GM19455 (cell line): ENCODE data around the gene MET.
"Not testable (repeated sequence)": the region's sequence is repeated elsewhere in the genome, so short reads cannot be mapped to it uniquely, and the experiment has no call there.

Experiments used
- ATAC-seq: cut with Tn5 transposase; IDR thresholded peaks from one replicate; pipeline ENCODE4 v1.9.1; 2021; ENCODE audit not compliant: unreplicated experiment

Gene MET

DNA sequence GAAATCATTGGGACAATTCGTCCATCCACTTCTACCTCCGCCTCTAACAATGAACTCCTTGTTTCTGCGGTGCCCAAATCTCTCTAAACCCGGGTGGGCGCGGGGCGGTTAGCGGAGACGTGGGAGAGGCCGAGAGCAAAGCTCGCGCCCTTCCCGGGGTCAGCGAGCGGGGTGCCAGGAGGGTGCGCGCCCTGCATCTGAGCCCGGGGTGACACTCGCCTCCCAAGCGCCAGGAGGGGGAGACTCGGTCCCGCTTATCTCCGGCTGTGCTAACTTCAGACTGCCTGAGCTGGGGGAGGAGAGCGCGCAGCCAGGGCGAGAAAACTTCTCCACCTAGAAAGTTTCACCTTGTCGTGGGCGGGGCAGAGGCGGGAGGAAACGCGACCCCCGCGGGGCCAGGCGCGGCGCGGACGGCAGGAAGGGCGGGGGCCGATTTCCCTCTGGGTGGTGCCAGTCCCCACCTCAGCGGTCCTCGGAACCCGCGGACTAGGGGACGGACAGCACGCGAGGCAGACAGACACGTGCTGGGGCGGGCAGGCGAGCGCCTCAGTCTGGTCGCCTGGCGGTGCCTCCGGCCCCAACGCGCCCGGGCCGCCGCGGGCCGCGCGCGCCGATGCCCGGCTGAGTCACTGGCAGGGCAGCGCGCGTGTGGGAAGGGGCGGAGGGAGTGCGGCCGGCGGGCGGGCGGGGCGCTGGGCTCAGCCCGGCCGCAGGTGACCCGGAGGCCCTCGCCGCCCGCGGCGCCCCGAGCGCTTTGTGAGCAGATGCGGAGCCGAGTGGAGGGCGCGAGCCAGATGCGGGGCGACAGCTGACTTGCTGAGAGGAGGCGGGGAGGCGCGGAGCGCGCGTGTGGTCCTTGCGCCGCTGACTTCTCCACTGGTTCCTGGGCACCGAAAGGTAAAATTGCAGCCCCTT lies at the start of gene MET:
MET (plus strand) TSS at position 516 of the 915 bp plus-strand sequence. CDS start 26,889 bp downstream, outside the sequence.
- peak; percentile 90 for ATAC-seq

DNA sequence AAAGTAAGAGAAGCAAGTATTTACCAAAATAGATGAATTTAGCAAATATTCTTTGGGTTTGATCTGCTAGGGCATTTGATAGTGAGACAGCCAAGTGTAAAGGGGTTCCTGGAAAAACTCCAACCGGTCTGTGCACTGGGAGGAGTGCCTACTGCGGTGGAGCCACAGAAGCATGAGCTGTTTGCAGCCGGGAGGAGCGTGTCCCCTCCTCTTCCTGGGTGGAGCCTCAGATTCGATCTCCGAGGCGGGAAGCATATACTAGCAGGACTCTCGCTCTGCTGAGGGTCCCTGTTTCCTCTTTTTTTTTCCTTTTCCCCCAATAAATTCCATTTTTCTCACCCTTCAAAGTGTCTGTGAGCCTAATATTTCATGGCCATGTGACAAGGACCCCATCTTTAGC lies 45.1 kb upstream of the MET start:
- no peak for ATAC-seq

DNA sequence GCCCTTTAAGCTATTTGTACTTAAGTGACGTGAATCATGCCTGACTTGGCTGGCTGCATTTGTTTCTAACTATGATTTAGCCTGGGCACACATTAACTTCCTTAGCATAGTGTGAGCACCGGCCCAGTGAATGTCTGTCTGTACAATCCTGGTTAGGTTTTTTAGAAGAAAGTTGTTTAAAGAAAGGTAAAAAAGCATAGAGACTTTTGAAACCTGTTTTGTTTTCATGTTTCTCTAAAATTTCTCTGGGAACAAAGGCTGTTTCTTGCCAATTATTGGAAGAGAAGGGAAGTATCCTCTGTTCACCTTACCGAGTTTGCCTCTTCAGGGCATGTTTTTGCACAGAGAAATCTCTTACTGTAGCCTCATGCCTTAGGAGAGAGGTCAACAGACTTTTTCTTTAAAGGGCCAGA lies 42.9 kb upstream of the MET start:
- ATAC-seq: no peak

DNA sequence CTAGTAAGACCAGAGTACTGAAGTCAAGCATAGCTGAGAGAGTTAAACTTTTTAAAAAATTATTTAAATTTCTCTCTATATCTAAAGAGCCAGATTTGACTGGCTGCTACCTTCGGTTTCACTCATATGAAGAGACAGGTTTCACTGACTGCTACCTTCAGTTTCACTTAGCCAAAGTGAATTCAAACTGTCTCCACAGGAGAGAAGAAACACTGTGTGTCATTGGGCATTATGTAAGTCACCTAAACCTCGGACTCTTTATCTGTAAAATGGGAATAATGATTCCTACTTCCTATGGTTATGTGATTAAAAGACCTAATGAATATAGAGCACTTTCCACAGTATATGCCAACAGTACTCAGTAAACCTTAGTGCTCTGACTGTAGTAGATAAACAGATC lies 41.6 kb upstream of the MET start:
- peak; percentile 93 for ATAC-seq

DNA sequence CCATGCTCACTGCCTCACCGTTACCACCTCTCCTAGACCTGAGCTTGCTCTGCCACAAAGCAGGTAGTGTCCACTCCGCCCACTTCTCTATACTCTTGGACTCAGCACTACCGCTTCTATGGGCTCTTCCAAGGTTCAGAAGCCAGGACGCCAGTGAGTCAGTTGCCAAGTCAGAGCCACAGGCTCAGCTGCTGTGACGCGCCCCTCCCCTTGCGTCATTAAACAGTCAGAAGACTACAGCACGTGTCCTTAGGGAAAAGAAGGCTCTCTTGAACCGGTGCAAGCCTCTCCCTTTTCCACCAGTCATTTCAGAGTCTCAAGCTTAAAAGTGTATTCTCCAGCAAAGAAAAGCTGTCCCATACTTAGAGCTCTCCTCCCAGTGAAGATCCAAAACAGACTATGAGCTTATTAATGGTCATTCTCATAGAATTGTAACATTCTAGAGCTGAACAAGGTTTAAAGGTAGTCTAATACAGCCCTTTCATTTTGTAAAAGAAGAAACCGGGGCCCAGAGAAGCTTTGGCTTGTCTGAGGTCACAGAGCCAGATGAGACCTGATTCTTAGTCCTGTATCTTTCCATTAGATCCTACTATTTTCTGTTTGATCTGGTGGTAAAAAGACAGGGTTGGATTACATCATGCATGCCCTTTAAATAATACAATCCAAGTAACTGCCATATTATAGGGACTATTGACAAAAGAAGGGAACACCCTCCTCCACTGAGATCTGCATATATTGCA lies 40.9 kb upstream of the MET start:
- peak; percentile 39 for ATAC-seq

DNA sequence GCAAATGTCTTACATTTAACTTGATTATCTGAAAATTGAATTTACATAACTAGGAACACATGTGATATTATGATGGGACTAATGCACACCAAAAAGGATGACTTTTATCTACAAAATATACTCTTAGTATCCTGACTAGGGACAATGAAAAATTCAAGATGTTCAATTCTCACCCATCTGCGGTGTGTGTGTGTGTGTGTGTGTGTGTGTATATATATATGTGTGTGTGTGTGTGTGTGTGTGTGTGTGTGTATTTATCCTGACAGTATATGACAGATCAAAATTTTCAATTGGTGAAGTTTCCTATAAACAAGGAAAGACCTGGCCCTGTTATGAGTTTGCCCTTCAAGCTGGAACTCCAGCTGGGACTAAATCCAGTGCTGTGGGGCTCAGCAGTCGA lies 40.3 kb upstream of the MET start:
- ATAC-seq: no peak

DNA sequence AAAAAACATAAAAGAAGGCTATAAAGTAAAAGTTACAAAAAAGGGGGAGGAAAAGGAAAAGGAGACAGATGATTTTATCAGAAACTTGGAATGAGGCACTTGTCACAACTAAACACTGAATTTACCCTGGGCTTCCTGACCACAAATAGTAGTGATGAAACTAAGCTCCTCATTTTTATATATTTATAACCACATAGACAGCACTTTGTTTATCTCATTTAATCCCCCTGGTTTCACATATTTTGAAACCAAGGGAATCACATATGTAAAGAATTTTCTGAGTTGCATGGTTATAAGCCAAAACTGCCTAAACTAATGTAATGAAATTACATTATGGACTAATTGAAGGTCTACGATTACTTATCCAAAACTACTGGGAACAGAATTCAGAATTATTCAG lies 39.6 kb upstream of the MET start:
- no peak for ATAC-seq

DNA sequence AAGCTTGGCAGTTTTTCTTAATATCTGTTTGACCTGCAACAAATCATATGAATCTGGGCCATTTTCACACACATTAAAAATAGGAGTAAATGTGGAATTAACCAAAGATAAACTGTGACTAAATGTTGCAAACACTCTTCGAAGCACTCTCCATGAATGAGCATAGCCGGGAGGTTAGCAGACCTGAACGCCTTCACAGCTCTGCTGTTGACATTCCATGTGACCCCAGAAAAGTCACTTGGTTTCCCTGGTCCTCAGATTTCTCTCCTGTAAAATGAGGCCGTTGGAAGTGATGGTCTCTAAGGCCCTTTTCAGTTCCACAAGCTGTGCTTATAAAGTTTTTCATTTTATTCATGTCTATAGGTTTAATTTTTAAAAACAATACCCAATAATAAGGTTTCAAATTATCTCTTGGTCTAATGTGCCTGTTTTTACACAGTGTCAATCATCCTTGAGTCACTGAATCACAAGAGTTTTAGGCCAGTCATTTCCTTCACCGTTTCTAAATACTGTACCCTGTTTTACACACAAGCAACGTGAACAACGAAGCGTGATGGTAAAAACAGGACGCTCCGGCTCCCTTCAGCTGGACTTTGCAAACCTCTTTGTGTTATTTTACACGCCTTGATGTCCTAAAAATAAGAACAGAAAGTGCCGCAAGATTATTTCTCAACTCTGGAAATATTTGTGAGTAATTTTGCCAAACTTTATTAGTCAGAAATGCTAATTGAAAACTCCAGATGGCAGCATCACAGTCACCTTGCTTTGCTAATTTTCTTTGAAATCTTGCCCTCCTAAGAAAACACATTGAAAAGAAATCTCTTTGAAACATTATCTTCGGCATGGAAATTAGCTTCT lies 38.6 kb upstream of the MET start:
- peak; percentile 39 for ATAC-seq

DNA sequence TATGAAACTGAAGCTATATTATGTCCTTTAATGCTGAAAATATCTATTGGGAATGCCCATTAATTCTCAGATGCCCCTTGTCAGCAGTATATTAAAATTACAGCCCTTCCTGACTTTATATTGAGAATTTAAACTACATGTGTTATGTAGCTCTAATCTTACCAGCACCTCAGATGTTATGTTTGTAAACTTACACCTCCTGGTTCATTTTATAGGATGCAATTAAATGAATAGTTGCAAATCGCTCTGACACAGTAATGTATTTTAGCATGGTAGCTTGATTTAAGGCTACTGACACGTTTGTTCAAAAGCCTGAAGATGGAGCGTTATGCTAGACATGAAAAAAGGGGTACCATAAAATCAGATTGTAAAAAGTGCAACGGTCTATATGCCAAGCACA lies 35.0 kb upstream of the MET start:
- ATAC-seq: no peak

DNA sequence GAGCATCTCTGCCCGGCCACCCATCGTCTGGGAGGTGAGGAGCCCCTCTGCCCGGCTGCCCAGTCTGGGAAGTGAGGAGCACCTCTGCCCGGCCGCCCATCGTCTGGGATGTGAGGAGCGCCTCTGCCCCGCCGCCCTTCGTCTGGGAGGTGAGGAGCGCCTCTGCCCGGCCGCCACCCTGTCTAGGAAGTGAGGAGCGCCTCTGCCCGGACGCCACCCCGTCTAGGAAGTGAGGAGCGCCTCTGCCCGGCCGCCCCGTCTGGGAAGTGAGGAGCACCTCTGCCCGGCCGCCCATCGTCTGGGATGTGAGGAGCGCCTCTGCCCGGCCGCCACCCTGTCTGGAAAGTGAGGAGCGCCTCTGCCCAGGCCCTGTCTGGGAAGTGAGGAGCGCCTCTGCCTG lies 33.4 kb upstream of the MET start:
- not testable (repeated sequence) for ATAC-seq

DNA sequence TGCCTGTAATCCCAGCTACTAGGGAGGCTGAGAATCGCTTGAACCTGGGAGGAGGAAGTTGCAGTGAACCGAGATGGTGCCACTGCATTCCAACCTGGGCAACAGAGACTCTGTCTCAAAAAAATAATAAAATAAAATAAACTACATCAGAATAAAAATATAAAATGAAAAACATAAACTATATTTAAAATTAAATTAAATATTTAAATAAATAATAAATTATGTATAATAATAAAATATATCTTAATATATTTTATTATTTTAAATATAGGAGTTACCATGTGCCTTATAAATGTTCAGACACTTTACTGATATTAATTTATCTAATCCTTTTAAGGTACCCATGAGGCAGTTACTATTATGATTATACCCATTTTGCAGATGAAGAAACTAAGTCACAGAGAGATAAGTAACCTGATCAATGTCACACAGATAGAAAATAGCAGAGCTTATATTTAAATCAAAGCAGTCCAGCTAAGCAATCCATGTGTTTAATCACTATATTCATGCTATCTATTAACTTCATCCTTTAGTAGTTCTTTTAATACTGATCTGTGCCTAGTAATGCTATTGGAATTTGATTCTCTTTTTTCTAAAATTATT lies 30.3 kb upstream of the MET start:
- ATAC-seq: no peak

DNA sequence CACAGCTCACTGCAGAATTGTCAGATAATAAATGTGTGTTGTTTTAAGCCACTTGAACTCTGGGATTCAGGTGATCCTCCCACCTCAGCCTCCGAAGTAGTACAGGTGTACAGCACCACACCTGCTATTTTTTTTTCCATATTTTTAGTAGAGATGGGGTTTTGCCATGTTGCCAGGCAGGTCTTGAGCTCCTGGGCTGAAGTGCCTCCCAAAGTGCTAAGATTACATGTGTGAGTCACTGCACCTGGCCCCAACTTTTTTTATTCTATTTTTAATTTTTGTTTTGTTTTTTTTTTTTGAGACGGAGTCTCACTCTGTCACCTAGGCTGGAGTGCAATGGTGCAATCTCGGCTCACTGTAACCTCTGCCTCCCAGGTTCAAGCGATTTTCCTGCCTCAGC lies 28.8 kb upstream of the MET start:
- ATAC-seq: not testable (repeated sequence)

DNA sequence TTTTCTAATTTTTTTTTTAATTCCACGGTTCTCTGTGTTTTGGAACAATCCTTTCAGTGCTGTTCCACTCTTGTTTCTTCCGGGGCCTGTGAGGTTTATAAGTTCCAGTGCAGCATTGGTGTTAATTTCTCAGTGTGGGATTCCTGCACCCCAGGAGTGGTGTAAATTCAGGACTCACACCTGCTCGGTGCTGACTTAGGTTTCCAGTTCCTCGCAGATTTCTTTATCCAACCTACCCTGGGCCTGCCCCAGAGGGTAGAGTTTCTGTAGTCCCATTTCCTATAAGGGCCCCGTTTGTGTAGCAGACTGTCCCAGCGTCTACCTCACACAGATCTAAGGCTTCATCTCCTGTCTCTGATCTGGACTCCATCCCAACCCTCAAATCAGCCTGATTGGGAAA lies 27.4 kb upstream of the MET start:
- ATAC-seq: no peak

DNA sequence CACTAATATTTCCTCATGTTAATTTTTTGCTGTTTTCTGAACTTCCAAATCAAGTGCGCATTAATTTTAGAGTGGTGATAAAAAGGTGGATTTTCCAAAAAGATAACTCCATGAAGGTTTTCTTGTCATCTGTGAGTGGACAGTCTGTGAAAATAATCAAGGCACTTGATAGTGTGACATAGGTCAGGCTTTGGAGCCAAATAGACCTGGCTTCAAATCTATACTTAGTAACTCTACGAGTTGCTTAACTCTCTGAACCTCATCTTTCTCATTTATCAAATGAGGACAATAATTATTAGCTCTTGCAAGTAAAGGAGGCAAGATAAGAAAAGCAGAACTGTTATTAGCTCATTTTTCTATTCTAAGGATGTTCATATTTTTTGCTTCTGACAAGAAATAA lies 24.7 kb upstream of the MET start:
- ATAC-seq: no peak

DNA sequence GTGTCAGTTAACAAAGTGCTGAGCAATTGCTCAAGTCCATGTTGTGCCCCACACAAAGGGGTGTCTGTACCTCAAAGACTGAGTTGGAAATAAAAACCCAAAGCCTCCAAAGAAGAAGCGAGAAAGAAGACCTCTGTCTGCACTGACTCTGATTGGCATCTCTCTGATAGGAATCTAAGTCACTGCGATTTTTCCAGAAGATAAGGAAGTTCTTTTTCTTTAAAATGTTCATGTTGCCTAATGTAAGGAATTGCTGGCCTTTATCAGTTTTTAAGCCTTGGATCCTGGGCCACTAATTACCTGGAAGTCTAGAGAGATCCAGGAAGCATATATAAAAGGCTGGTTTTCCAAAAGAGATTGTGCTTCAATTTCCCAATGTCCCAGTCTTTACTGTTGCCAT lies 24.1 kb upstream of the MET start:
- ATAC-seq: no peak

DNA sequence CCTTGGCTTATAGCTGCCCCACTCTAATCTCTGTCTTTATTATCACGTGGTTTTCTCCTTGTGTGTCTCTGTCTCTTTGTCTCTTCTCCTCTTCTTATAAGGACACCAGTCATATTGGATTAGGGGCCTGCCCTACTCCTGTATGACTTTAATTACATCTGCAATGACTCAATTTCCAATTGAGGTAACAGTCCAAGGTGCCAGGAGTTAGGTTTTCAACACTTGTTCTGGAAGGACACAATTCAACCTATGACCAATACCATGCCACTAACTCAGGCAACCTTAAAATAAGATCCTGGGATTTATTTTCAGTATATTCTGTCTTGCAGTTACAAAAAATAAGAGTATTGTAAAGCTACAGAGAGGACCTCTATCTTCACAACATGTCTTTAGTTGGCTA lies 21.6 kb upstream of the MET start:
- no peak for ATAC-seq

DNA sequence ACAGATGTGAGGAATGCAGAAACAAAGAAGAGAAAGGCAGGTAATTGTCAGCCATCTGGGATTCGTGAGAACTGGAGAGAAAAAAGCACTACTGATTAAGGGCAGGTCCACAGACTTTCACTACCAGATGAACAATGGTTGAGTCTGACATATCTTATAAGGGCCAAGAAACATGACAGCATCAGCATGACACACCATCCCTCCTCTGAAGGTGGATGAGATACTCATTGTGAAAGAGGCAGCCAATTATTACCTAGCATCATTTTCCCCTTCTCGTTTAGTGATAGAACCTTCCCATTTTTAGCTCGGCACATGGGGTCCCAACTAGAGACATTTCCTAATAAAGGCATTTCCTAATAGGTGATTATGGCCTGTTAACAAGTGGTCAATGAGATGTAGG lies 19.2 kb upstream of the MET start:
- ATAC-seq: no peak

DNA sequence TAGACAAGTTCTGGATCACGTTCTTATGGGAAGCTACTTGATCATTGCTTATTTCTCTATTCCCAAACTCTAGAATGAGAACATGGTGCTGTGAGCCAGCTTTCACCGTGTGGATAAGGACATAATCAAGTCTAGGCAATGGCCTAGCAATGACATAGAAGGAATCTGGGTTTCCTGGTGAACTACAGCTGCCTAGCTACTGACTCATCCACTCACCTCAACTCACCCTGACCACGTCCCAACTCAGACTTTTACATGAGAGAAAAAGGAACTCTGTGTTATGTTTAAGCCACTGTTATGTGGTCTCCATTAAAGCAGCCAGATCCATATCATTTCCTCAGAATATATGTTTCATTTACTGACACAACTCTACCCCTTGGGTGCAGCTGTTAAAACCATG lies 18.8 kb upstream of the MET start:
- no peak for ATAC-seq

DNA sequence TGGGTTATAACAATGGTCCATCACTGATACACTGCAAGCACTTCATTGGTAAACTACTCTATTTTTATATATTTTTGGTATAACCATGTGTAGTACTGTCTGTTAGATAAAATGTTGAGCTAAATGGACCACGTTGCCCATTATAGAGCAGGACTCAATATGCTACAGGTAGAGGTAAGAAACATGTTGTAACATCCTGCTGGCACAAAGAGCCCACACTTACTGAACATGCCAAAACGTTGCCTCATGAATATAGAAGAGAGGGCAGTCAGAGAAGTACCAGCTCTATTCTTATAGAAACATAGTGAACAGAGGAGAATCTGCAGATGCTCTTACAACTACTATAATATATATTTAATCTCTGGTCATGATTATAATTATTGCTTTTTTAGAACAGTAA lies 18.4 kb upstream of the MET start:
- no peak for ATAC-seq

DNA sequence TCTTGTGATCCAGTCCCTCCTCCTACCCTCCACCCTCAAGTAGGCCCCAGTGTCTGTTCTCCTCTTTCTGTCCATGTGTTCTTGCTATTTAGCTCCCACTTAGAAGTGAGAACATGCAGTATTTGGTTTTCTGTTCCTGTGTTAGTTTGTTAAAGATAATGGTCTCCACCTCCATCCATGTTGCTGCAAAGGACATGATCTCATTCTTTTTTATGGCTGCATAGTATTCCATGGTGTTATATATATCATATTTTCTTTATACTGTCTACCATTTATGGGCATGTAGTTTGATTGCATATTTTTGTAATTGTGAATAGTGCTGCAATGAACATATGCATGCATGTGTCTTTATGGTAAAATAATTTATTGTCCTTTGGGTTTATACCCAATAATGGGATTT lies 12.7 kb upstream of the MET start:
- ATAC-seq: not testable (repeated sequence)

DNA sequence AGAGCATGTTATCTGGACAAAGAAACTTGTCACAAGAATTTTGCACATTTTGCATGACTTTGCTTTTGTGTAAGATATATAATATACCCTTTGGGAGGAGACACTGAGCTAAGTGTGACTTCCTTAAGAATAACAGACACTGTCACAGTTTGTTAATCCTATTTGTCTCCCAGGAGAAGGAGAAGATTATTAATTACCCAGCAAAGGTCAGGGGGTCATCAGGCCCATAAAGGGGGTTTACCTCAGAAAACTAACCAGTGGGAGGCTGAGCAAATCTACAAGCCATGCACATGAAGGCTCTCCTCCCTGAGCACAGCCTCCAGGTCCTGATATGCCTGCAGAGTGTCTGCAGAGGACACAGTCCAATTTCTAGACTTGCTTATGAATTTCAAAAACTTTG lies 10.1 kb upstream of the MET start:
- no peak for ATAC-seq
